ENCODE measurements around the gene RALGAPB. TPM values are rescaled to one million over a fixed set of nuclear protein-coding genes. Genes with fewer than 3 reads are reported as not detected.

RALGAPB gene
- total and polyA plus RNA-seq, 2 experiments from 2014 or later = 10.2 to 40.4 TPM

DNA sequence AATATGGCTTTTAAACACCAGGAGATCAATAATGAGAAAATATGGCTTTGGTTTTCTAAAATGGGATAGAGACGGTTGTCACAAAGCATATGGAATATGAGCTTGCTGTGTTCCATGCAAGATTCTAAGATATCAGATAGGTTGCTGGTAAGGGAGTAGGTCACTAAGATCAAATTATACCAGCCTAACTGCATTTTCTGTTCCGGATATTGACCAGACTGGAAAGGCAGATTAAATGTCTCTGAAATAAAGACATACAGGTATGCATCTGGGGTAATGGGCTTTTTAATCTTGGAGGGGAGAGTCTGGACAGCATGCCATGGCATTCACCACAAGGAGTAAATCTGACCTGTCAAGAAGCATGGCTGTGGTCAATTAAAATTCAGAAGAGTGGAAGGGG is 73.1 kb downstream of the RALGAPB start:
- no peak overlapping the region for H3K4me3 Mint-ChIP-seq
- H3K36me3 ChIP-seq (ENCODE audit: insufficient read depth) = peaks cover 34% of the 10 kb centered on the region

More for the DNA sequence above, 73.1 kb downstream of the RALGAPB start:
- Histone ChIP-seq H3K27ac (ENCODE audit: low read depth) (no peak overlapping the region), H3K79me2 (replicated peaks; ENCODE audit: insufficient read depth) (no peaks in the 10 kb centered on the region), H2AFZ (no peak overlapping the region), H3K4me1 (ENCODE audit: insufficient read depth) (no peaks in the 10 kb centered on the region), H3K4me3 (no peak overlapping the region), H4K20me1 (replicated peaks; ENCODE audit: insufficient read depth) (peaks cover 13% of the 10 kb centered on the region), H3K27me3 (ENCODE audit: insufficient read depth) (no peaks in the 10 kb centered on the region), H3K9me2 (ENCODE audit: insufficient read depth) (no peaks in the 10 kb centered on the region), H3F3A (replicated peaks; ENCODE audit: low read depth) (no peaks in the 10 kb centered on the region), H3K4me2 (no peak overlapping the region)
- Mint-ChIP-seq H3K4me1 (no peaks in the 10 kb centered on the region), H3K27ac (no peak overlapping the region), H3K9me3 (no peaks in the 10 kb centered on the region), H3K36me3 (ENCODE audit: low read depth) (peaks cover 30% of the 10 kb centered on the region), H3K27me3 (ENCODE audit: insufficient read depth, low read depth, poor library complexity) (no peaks in the 10 kb centered on the region)
- DNase-seq (ENCODE audit: low spot score) = no peak
- no peak for ATAC-seq
- TF ChIP-seq EZH2 (IDR thresholded peaks at IDR 0.05; ENCODE audit: low read depth, unreplicated experiment) = no peak
- TF ChIP-seq, protein P1, sequence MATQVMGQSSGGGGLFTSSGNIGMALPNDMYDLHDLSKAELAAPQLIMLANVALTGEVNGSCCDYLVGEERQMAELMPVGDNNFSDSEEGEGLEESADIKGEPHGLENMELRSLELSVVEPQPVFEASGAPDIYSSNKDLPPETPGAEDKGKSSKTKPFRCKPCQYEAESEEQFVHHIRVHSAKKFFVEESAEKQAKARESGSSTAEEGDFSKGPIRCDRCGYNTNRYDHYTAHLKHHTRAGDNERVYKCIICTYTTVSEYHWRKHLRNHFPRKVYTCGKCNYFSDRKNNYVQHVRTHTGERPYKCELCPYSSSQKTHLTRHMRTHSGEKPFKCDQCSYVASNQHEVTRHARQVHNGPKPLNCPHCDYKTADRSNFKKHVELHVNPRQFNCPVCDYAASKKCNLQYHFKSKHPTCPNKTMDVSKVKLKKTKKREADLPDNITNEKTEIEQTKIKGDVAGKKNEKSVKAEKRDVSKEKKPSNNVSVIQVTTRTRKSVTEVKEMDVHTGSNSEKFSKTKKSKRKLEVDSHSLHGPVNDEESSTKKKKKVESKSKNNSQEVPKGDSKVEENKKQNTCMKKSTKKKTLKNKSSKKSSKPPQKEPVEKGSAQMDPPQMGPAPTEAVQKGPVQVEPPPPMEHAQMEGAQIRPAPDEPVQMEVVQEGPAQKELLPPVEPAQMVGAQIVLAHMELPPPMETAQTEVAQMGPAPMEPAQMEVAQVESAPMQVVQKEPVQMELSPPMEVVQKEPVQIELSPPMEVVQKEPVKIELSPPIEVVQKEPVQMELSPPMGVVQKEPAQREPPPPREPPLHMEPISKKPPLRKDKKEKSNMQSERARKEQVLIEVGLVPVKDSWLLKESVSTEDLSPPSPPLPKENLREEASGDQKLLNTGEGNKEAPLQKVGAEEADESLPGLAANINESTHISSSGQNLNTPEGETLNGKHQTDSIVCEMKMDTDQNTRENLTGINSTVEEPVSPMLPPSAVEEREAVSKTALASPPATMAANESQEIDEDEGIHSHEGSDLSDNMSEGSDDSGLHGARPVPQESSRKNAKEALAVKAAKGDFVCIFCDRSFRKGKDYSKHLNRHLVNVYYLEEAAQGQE (IDR thresholded peaks at IDR 0.05; ENCODE audit: unreplicated experiment) = no peak
- TF ChIP-seq ZNF331 (CRISPR knock-in tag; IDR thresholded peaks at IDR 0.05; ENCODE audit: low read depth) = no peak
- TF ChIP-seq POLR2AphosphoS5 (IDR thresholded peaks at IDR 0.05; ENCODE audit: low read depth) = no peak
- no peak for TF ChIP-seq NANOG (IDR thresholded peaks at IDR 0.05; ENCODE audit: borderline replicate concordance)
- TF ChIP-seq CREB1 (CRISPR knock-in tag; IDR thresholded peaks at IDR 0.05; ENCODE audit: low read depth) = no peak
- TF ChIP-seq, protein P2, sequence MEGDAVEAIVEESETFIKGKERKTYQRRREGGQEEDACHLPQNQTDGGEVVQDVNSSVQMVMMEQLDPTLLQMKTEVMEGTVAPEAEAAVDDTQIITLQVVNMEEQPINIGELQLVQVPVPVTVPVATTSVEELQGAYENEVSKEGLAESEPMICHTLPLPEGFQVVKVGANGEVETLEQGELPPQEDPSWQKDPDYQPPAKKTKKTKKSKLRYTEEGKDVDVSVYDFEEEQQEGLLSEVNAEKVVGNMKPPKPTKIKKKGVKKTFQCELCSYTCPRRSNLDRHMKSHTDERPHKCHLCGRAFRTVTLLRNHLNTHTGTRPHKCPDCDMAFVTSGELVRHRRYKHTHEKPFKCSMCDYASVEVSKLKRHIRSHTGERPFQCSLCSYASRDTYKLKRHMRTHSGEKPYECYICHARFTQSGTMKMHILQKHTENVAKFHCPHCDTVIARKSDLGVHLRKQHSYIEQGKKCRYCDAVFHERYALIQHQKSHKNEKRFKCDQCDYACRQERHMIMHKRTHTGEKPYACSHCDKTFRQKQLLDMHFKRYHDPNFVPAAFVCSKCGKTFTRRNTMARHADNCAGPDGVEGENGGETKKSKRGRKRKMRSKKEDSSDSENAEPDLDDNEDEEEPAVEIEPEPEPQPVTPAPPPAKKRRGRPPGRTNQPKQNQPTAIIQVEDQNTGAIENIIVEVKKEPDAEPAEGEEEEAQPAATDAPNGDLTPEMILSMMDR (conservative IDR thresholded peaks at IDR 0.05; ENCODE audit: low read depth in 2 of 2) = no peak
- TF ChIP-seq JUNB (IDR thresholded peaks at IDR 0.05; ENCODE audit: unreplicated experiment) = no peak
- TF ChIP-seq, protein P3, sequence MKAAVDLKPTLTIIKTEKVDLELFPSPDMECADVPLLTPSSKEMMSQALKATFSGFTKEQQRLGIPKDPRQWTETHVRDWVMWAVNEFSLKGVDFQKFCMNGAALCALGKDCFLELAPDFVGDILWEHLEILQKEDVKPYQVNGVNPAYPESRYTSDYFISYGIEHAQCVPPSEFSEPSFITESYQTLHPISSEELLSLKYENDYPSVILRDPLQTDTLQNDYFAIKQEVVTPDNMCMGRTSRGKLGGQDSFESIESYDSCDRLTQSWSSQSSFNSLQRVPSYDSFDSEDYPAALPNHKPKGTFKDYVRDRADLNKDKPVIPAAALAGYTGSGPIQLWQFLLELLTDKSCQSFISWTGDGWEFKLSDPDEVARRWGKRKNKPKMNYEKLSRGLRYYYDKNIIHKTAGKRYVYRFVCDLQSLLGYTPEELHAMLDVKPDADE (IDR thresholded peaks at IDR 0.05) = no peak
- no peak for TF ChIP-seq EZH2phosphoT487 (IDR thresholded peaks at IDR 0.05; ENCODE audit: unreplicated experiment)
- TF ChIP-seq, protein P4, sequence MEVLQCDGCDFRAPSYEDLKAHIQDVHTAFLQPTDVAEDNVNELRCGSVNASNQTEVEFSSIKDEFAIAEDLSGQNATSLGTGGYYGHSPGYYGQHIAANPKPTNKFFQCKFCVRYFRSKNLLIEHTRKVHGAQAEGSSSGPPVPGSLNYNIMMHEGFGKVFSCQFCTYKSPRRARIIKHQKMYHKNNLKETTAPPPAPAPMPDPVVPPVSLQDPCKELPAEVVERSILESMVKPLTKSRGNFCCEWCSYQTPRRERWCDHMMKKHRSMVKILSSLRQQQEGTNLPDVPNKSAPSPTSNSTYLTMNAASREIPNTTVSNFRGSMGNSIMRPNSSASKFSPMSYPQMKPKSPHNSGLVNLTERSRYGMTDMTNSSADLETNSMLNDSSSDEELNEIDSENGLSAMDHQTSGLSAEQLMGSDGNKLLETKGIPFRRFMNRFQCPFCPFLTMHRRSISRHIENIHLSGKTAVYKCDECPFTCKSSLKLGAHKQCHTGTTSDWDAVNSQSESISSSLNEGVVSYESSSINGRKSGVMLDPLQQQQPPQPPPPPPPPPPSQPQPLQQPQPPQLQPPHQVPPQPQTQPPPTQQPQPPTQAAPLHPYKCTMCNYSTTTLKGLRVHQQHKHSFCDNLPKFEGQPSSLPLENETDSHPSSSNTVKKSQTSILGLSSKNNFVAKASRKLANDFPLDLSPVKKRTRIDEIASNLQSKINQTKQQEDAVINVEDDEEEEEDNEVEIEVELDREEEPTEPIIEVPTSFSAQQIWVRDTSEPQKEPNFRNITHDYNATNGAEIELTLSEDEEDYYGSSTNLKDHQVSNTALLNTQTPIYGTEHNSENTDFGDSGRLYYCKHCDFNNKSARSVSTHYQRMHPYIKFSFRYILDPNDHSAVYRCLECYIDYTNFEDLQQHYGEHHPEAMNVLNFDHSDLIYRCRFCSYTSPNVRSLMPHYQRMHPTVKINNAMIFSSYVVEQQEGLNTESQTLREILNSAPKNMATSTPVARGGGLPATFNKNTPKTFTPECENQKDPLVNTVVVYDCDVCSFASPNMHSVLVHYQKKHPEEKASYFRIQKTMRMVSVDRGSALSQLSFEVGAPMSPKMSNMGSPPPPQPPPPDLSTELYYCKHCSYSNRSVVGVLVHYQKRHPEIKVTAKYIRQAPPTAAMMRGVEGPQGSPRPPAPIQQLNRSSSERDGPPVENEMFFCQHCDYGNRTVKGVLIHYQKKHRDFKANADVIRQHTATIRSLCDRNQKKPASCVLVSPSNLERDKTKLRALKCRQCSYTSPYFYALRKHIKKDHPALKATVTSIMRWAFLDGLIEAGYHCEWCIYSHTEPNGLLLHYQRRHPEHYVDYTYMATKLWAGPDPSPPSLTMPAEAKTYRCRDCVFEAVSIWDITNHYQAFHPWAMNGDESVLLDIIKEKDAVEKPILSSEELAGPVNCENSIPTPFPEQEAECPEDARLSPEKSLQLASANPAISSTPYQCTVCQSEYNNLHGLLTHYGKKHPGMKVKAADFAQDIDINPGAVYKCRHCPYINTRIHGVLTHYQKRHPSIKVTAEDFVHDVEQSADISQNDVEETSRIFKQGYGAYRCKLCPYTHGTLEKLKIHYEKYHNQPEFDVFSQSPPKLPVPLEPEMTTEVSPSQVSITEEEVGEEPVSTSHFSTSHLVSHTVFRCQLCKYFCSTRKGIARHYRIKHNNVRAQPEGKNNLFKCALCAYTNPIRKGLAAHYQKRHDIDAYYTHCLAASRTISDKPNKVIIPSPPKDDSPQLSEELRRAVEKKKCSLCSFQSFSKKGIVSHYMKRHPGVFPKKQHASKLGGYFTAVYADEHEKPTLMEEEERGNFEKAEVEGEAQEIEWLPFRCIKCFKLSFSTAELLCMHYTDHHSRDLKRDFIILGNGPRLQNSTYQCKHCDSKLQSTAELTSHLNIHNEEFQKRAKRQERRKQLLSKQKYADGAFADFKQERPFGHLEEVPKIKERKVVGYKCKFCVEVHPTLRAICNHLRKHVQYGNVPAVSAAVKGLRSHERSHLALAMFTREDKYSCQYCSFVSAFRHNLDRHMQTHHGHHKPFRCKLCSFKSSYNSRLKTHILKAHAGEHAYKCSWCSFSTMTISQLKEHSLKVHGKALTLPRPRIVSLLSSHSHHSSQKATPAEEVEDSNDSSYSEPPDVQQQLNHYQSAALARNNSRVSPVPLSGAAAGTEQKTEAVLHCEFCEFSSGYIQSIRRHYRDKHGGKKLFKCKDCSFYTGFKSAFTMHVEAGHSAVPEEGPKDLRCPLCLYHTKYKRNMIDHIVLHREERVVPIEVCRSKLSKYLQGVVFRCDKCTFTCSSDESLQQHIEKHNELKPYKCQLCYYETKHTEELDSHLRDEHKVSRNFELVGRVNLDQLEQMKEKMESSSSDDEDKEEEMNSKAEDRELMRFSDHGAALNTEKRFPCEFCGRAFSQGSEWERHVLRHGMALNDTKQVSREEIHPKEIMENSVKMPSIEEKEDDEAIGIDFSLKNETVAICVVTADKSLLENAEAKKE (CRISPR knock-in tag; IDR thresholded peaks at IDR 0.05) = no peak
- TF ChIP-seq ZNF114 (CRISPR knock-in tag; IDR thresholded peaks at IDR 0.05) = no peak
- TF ChIP-seq STAT1 (IDR thresholded peaks at IDR 0.05; ENCODE audit: unreplicated experiment) = no peak

Measured in GM23338 (cell line).